Hippocampal formation (tissue), 2 donors: ENCODE measurements around the gene OR51D1.

Source experiments
- DNase-seq, 2 donors: peaks; one replicate each; lab custom pipeline; 2025; lab: John Stamatoyannopoulos, UW

OR51D1 gene

DNA sequence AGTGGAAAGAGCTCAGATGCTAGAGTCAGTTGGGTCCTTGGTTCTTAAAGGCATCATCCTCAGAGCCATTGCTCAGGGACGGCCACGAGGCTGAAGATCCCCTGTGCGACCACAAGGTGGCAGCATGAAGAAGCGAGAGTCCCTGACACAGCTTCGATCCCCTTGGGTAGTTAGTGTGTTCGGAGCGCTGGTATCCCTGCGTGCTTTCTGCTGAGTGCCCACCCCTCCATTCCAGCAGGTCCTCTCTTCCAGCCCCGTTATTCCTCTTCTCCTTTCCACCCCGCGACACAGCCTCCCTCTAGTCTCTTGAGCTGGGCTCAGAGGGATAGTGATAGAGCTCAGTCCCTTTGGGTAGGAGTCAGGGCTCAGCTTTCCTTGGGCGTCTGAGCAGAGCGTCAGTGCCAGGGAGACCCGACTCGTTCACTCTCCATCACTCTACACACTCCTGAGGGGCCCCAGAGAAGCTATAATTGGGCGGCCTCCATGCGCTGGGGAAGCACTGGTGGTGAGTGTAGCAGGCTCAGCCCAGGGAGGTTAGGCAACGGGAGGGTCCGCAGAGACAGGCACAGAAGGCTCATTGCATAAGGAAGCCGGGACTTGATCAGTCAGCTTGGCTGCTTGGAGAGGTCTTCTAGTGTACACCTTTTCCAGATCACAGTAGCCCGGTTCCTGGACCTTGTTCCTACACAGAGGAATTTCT lies at the start of gene OR51D1:
OR51D1 (plus strand) TSS at position 516 of the 700 bp plus-strand sequence. CDS start 2,314 bp downstream, outside the sequence.
- peak; percentile 20 to 41 for DNase-seq

DNA sequence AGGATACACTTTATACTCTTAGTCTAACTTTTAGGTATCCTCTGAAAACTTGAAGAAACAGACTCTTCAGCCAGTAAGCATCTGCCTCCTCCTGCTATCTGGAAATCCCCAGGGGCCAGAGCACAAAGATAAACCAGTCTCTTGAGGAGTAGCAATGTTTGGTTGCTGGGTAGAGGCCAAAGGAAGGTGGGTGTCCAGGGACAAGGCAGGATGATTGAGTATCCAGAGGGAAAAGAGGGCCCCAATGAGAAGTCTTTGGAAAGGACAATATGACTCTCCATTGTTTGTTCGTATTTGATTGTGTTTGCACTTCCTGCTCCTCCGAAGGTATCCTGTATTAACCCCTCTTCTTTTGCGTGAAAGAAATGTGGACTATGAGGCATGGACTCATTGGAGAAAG lies 48.3 kb upstream of the OR51D1 start:
- DNase-seq = no peak

- no peak for DNase-seq
Observed at GRCh38 chr11:4593739-4594138, 43.5 kb upstream of the OR51D1 start, which contains the start of gene OR52I1. Gene OR52I1, plus strand, starts transcription at chr11:4594039. Its CDS starts 0 bp downstream, at chr11:4594039.

DNA sequence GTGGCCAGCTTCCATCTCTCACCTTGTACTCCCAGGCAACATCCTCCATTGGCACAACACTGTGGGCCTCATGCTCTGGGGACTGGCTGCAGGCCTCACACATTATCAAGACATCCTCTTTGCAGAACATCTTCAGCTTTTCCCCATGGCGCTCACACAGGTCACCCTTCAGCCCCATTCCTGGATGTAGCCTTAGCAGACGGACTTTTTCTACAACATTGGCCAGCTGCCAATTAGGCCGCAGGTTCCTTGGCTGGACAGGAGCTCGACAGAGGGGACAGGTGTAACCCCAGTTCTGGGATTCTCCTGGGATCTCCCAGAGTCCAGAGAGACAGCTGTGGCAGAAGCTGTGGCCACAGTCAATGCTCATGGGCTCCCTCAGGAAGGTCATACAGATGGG lies 32.2 kb upstream of the OR51D1 start:
- DNase-seq = no peak

DNA sequence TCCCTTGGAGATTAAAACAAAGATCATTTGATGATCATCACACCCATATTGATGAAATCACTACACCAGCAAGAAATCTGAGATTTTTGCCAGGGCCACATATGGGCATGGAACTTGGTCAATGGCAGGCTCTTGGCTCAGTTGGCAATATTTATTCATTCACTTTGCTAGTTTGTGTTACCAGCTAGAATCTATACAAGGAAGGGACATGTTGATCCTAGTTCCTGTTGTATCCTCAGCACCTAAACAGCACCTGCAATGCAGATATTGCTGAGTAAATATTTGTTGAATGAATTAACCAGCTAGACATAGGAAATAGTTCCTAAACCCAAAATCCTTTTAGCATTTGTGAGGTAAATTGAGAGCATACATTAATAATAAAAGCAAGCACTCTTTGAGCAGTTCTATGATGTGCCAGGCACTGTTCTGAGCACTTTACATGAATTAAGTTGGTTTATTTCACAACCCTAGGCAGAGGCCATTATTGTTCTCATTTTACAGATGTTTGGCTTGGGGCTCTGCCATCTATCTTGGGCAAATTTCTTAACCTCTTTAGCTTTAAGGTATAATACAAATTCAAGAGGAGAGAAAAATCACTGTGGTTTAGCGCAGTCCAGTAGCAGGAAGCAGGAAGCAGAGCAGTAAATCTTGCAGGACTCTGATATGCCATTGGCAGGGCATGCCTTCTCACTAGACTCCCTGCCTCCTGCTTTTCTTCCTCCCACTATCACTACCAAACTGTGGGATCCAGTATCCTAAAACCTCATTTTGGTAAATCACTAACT lies 30.9 kb upstream of the OR51D1 start:
- DNase-seq = no peak

- no peak for DNase-seq
Observed at GRCh38 chr11:4607096-4607495, 30.2 kb upstream of the OR51D1 start.

- DNase-seq = peak; percentile 95 to 97
Observed at GRCh38 chr11:4607781-4608666, 29.3 kb upstream of the OR51D1 start, which contains the start of gene TRIM68. Gene TRIM68, minus strand, starts transcription at chr11:4608231. Its CDS starts 2,727 bp downstream, at chr11:4605504.

- no peak for DNase-seq
Observed at GRCh38 chr11:4610258-4610935, 26.9 kb upstream of the OR51D1 start.

GRCh38 chr11:4611986-4612385 lies 25.3 kb upstream of the OR51D1 start:
- DNase-seq = no peak

DNA sequence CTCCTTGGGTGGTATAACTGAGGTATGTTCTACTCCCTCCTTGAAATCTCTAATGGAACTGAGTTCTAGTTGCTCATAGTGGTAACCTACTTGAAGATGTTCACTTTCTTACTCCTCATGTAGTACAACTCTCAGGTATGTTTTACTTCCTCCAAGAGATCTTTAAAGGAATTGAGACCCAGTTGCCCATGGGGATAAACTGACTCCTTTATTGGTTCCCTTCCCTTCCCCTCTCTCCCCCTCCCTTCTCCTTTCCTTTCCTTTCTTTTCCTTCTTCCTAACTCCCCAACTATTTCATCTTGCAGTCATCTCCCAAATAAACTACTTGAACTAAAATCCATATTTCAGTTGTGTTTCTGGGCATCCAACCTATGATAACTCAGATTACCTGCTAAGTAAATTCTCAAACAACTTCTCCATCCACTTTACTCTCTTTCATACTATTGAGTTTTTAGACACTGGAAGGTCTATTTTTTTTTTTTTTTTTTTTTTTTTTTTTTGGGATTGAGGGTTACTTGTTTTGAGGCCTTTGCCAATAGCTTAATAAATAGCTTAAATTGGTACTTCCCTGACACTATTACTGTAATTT lies 21.3 kb upstream of the OR51D1 start:
- no peak for DNase-seq

DNA sequence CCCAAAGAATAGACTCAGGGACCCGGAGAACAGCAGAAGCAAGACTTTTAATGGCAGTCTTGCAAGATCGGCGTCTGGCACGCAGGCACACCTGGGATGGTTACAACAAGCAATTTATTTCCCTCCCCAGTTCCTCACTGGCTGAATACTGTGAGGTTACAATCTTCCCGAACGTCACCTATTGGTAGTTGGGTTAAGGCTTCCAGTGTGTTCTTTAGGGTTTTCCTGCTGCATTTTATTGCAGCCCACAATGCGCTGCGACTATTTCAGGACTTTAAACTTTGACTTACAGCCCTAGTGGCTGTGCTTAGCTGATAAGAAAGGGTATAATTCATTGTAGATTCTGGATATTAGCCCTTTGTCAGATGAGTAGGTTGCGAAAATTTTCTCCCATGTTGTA lies 17.8 kb upstream of the OR51D1 start:
- DNase-seq = no peak

DNA sequence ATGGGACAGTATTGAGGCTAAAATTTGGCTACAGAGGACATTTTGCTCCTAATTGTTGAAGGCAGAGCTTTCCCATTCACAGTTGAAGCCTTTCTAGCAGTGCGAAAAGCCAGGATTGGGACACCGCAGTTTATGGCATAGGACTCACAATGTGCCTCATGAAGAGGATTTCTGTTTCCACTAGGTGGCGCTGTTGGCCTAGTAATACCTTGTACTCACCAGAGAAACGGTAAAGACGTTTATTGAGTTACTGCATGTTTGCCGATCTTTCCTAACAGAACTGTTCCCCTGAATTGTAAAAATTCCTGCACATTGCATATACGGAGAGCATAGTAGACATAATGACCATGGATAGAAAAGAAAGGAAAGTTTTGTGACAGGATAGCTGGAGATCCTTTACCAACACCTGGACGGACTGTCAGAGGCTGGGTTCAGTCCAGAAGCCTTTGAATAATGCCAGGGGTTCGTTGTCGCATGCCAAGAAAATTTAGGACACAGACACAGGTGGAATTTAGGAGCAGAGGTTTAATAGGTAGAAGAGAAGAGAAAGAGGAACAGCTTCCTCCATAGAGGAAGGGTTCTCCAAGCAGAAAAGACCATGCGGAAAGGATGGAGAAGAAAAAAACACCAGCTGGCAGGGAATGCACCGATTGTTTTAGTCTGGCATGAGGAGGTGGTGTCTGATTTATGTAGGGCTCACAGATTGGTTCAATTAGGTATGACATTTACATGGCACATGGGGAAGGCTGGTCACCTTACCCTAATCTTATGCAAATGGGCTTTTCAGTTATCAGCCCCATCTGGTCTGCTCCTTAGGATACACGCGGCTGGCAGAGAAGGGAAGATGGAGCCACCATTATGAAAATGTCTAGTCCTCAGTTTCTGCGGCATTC lies 10.8 kb upstream of the OR51D1 start:
- DNase-seq = no peak

DNA sequence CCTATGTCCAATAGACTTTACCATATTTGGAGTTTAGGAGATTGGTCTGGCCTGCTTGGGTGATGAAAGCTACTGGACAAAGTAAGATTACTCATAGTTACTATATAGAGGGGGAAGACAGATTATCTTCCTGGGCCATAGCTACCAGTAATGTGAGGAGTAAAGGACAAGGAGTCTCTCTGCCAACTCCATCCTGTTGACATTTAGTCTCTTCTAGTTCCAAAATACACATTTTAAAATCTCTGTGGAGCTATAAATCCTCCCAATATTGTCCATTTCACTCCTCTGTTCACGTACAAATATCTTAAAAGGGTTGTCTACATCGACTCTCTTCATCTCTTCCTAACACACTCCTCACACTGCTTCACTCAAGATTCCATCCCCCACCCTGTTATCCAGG lies 1.1 kb upstream of the OR51D1 start:
- no peak for DNase-seq

DNA sequence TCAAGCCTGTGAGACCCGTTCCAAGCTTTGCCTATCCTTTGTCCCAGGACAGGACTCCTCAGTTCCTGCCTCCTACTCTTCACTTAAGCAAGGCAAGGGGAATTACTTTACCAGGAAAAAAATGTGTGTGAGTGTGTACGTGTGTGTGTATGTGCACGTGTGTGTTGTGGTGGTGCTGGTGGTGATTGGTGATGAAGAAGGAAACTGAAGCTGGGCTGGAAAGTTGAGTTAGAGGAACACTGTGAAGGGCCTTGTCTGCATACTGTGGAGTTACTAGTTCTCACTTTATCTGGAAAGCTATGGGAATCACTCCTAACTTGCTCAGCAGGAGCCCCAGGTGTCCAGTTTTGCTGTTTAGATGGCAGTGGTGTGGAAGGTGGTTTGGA lies 378 bp downstream of the OR51D1 start:
- DNase-seq = no peak

GRCh38 chr11:4639931-4640330 lies 2.7 kb downstream of the OR51D1 start:
- no peak for DNase-seq

DNA sequence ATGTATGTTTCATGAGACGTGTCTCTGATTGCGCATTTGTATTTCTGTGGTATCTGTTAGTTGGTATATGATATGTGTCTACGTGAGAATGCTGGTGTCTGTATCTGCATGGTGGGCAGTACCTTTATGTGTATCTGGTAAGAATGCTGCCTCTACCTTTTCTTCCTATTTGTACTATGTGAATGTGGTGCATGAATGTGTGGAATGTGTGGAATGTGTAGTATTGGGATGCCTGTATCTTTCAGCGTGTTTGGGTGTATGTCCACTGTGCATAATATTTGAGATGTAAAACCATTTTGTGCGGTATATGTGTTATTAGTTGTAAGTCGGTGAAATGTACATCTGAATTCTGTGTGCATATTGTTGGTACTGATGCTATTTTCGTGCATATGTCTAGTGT lies 4.2 kb downstream of the OR51D1 start:
- DNase-seq = no peak

DNA sequence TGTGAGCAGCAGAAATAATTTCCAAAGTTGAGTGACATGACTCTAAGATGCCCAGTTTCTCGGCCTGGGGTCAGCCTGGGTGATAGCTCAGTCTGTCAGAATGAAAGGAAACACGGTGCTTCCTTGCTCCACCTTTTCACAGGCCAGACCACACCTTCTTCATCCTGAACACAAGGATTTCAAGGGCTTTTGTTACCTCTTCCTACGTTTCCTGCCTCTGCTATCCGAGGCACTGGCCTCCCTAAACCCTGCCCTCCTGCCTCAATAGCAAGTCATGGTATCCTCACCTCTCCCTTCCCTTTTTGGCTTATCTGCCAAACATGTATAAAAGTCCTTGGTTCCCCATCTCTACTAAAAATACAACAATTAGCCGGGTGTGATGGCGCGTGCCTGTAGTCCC lies 4.8 kb downstream of the OR51D1 start:
- no peak for DNase-seq

DNA sequence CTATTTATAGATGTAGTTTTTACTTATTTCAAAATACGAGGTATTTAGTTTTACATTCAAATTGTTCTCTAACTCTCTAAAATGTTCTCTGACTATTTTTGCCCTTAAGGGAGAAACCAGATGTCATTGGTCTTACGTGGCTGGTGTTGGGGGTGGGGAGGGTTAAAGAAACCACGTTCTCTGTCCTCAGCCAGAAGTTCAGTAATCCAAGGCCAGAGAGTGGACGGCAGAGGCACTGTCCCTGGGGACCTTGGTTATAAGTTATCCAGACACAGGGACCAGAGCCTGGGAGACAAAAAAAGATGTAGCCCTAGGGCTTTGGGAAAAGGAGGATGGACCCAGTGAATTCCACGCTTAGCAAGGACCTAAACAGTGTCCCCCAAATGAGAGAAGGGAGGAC lies 5.8 kb downstream of the OR51D1 start:
- no peak for DNase-seq

DNA sequence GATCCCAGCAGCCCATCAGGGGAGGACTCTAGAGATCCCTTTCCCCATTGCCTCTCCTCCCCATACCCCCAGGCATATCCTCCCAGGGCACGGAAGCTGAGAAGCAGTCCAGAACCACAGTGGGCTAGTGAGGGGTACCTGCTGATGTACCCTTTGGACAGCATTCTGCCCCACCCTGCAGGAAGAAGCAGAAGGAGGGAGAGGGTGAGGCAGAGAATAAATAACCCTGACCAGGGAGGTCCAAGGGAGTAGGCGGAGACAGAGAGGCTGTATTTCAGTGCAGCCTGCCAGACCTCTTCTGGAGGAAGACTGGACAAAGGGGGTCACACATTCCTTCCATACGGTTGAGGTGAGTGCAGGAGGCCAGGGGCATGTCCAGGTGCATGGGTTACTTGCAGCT lies 6.4 kb downstream of the OR51D1 start, which contains the start of gene OR51E1:
OR51E1 (plus strand) TSS at position 301 of the 400 bp plus-strand sequence. CDS start 8,545 bp downstream, outside the sequence.
- no peak for DNase-seq

- DNase-seq = no peak
Observed at GRCh38 chr11:4644233-4644632, 7.0 kb downstream of the OR51D1 start.
